ENCODE measurements around the gene ELOVL1. TPM values are rescaled to one million over a fixed set of nuclear protein-coding genes. Genes with fewer than 3 reads are reported as not detected.

ELOVL1 gene
- polyA plus RNA-seq, 4 donors = 74.6 to 83.9 (median 79.9) TPM

- no peak for DNase-seq (ENCODE audit: low read depth in 4 of 4, low spot score in 2 of 4)
Measured at GRCh38 chr1:43337588-43337987, 30.2 kb downstream of the ELOVL1 start, which contains the start of gene MPL. TSS of gene MPL (plus strand) at chr1:43337818. CDS start at chr1:43337849, 31 bp downstream.

DNA sequence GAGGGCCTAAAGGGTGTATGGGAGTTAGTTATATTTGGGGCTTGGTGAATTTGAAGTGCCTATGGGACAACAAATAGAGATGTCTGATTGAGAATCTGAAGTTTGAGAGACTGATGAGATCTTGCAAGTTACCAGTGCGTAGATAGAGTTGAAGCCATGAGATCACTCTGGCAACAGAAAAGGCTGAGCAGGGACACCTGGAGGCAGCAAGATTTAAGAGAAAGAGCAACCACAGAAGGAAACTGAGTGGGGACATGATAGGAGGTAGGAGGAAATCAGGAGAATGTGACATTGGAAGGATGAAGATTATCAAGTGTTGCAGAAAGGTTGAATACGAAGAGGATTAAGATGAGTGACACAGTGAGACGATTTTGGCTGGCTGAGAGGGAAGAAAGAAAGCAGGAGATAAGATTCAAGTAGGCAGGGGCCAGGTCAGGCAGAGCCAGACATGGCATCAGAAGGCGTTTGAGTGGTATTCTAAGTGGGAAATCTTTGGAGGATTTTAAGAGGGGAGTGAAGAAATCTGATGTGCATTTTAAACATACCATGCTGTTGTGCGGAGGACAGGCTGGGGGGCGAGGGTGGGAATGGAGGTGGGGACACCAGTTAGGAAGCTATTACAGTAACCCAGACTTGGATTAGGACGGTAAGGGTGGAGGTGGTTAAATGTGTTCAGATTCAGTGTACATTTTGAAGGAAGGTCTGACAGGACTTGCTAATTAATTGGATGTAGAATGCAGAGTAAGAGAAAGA lies 33.2 kb downstream of the ELOVL1 start:
- no peak for DNase-seq (ENCODE audit: low read depth in 4 of 4, low spot score in 2 of 4)

GRCh38 chr1:43331688-43332087 lies 36.1 kb downstream of the ELOVL1 start:
- no peak for DNase-seq (ENCODE audit: low read depth in 4 of 4, low spot score in 2 of 4)

DNA sequence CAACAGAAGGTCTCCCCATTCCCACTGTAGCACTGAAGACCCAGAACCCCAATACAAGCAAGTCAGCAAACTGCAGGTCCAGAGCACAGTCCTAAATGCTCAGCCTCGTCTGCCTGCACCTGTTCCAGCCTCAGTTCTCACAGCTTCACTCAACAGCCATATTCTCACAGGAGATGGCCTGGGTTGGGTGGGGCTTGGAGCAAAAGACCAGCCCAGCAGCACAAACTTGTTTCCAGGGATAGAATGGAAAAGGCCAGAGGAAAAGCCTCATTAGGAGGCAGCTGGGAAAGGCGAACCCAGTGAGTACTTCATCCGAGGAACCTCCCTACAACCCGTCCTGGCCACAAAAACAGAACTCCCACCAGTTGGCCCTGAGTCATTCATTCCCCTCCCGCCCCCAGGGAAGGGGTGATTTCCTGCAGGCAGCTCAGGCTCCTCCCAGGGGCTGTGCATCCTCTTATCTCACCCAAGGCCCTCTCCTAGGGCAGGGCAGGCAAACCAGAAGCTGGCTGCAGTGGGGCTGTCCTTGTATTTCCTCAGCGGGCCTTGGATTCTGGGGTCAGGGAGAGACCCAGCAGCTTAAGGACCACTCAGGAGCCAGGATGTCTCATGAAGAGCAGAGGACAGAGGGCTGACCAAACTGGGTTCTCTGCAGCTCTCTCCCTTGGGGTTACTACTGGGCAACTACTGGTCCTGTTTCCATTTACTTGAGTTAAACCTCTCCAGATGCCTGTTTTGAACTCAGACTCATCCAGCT lies 37.6 kb downstream of the ELOVL1 start:
- DNase-seq (ENCODE audit: low read depth in 4 of 4, low spot score in 2 of 4) = no peak

GRCh38 chr1:43327549-43328292 lies 40.1 kb downstream of the ELOVL1 start:
- DNase-seq (ENCODE audit: low read depth in 4 of 4, low spot score in 2 of 4) = no peak

DNA sequence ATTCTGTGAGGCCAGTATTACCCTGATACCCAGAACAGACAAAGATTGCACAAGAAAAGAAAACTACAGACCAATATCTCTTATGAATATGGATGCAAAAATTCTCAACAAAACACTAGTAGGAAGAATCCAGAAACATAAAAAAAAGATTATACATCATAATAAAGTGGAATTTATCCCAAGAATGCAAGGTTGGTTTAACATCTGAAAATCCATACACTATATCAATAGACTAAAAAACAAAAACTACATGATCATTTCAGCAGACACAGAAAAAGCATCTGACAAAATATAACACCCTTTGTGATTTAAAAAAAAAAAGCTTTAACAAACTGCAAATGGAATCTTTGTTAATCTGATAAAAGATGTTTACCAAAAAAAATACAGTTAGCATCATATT lies 42.4 kb downstream of the ELOVL1 start:
- no peak for DNase-seq (ENCODE audit: low read depth in 4 of 4, low spot score in 2 of 4)

DNA sequence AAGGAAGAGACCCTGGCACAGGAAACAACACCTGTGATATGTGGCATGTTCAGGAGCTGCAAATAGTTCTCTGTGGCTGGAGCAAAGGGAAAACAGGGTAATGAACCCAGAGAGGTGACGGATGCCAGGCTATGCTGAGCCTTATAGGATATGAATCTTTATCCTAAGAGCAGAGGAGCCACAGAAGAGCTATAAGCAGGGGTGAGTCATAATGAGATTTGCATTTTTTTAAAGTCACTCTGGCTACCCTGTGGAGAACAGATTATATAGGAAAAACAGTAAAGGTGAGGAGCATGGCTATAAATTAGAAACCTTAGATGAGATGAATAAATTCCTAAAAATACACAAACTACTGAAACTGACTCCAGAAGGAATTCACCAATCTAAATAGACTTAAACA lies 43.0 kb downstream of the ELOVL1 start:
- DNase-seq (ENCODE audit: low read depth in 4 of 4, low spot score in 2 of 4) = no peak

DNA sequence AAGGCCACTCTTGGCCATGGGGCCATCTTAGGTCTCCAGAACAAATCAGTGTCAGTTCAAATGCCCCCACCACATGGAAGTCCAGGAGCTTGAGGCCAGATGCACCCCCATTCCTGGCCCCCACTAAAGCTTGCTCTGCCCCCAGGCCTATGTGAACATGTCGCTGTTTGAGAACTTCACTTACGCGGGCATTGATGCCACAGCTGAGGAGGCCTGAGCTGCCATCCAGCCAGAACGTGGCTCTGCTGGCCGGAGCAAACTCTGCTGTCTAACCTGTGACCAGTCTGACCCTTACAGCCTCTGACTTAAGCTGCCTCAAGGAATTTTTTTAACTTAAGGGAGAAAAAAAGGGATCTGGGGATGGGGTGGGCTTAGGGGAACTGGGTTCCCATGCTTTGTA lies 45.3 kb downstream of the ELOVL1 start:
- DNase-seq (ENCODE audit: low read depth in 4 of 4, low spot score in 2 of 4) = no peak

DNA sequence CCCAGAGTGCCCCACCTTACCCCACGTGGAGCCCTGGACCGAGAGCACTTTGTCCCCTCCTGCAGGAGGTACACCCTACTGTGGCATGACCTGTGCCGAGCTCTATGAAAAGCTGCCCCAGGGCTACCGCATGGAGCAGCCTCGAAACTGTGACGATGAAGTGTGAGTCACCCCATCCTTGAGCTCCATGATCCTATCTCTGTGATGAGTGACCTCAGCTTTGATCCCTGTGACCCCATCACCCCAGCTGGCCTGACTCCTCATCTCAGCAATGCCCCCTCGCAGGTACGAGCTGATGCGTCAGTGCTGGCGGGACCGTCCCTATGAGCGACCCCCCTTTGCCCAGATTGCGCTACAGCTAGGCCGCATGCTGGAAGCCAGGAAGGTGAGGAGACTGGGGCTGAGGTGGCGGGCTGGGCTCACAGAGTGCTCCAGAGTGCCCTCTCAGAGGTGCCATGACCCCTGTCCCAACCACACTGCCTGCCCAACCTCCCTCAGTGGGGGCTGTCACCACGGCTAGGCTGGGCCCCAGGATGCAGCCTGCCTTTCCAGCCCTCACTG lies 46.4 kb downstream of the ELOVL1 start:
- DNase-seq (ENCODE audit: low read depth in 4 of 4, low spot score in 2 of 4) = no peak

GRCh38 chr1:43319766-43320165 lies 48.0 kb downstream of the ELOVL1 start:
- DNase-seq (ENCODE audit: low read depth in 4 of 4, low spot score in 2 of 4) = no peak

- no peak for DNase-seq (ENCODE audit: low read depth in 4 of 4, low spot score in 2 of 4)
Measured at GRCh38 chr1:43319288-43319687, 48.5 kb downstream of the ELOVL1 start.

DNA sequence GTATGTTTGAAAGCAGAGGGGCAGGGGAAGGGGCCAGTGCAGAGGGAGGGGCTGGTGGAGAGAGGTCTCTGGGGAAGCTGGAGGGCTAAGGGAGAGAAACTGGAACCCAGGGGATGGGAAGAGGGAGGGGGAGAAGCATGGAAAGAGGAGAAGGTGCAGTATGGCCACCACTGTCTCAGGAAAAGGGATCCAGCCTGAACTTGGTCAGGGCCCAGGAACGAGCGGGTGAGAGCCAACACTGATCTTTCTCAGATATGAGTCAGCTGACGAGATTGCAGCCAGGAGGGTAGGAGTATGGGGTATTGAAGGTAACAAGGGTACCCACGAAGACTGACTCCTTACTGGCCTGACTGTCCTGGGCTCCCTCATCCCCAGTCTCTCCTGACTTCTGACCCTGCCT lies 49.0 kb downstream of the ELOVL1 start:
- DNase-seq (ENCODE audit: low read depth in 4 of 4, low spot score in 2 of 4) = no peak

DNA sequence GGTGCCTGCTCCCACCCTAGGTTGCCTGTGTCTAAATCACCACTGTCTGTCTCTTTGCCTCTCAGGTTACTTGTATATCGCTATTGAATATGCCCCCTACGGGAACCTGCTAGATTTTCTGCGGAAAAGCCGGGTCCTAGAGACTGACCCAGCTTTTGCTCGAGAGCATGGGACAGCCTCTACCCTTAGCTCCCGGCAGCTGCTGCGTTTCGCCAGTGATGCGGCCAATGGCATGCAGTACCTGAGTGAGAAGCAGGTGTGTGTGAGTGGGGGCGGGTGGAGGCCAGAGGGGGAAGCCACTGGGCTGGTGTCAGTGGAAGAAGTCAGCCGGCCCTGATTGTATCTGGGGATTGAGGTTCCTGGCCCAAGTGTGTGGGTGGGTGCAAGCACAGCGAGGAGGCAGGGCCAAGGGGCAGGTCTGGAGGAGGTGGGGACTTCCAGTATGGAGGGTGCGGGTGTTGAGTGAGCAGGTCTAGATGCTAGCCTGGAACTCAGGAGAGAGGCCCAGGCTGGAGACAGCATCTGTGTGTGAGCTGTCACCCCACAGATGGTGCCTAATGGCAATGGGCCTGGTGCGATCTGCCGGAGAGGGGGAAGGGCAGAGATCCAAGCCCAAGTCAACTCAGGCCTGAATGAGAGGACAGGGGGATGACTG lies 49.9 kb downstream of the ELOVL1 start:
- DNase-seq (ENCODE audit: low read depth in 4 of 4, low spot score in 2 of 4) = no peak

GRCh38 chr1:43316738-43317520 lies 50.9 kb downstream of the ELOVL1 start:
- no peak for DNase-seq (ENCODE audit: low read depth in 4 of 4, low spot score in 2 of 4)

GRCh38 chr1:43315963-43316737 lies 51.7 kb downstream of the ELOVL1 start:
- DNase-seq (ENCODE audit: low read depth in 4 of 4, low spot score in 2 of 4) = no peak

- DNase-seq (ENCODE audit: low read depth in 4 of 4, low spot score in 2 of 4) = no peak
Measured at GRCh38 chr1:43315481-43315880, 52.3 kb downstream of the ELOVL1 start.

DNA sequence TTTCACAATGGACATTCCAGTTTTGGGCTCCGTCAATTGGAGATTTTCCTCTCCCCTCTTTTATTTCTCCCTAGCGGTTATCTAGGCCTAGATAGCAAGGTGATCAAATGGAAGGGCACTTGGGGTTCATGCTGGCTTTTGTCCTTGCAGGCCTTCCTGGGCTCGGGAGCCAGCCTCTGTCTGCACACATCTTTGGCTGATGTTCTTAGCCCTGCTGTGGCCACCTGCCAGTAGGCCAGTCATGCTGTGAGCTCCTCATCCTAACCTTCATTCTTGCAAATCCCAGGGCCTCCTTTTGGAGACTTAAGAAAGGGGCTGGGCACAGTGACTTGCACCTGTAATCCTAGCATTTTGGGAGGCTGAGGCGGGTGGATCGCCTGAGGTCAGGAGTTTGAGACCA lies 53.6 kb downstream of the ELOVL1 start:
- no peak for DNase-seq (ENCODE audit: low read depth in 4 of 4, low spot score in 2 of 4)

DNA sequence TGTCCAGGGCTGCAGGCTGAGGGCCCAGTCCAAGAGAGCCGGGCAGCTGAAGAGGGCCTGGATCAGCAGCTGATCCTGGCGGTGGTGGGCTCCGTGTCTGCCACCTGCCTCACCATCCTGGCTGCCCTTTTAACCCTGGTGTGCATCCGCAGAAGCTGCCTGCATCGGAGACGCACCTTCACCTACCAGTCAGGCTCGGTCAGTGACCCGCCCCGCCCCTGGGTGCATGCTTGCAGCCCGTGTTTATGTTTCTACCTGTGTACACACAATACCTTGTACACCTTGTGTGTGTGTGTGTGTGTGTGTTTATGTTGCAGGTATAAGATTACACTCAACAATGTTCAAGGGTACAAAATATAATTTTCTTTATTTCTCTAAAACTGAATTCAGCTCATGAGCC lies 54.0 kb downstream of the ELOVL1 start:
- DNase-seq (ENCODE audit: low read depth in 4 of 4, low spot score in 2 of 4) = no peak

Measured in left renal cortex interstitium (tissue), 4 donors.